Epithelial cell of prostate (primary cell): ENCODE results near the gene XRCC6.
"Not testable (repeated sequence)": the region's sequence is repeated elsewhere in the genome, so short reads cannot be mapped to it uniquely, and the experiment has no call there.

ENCODE experiments used
- DNase-seq: peaks from one replicate; pipeline ENCODE4 v3.0.0-alpha.2; 2011; ENCODE audit warnings: low read depth, low spot score
- H3K27ac ChIP-seq: fragments of 450-650 bp; 2 replicates; pipeline ENCODE4 v1.5.1; 2017; ENCODE audit warnings: mild to moderate bottlenecking

XRCC6 gene

DNA sequence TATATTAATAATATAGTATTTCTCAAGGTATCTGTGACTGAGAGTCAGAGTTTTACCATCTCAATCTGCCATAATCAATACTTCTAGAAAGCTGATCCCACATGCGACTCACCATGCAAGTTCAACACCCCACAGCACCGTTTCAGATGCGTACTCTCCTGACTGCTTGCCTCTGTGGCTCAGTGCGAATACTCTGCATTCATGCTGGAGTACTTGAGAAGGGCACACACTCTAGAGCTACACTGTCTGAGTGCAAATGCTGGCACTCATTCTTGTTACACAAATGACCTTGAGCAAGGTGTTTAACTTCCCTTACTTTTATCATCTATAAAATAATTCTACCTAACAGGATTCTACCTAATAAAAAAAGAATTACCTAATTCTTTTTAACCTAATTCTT, 55.0 kb downstream of the XRCC6 start:
- H3K27ac ChIP-seq = no peak overlapping the region
- DNase-seq = no peak

DNA sequence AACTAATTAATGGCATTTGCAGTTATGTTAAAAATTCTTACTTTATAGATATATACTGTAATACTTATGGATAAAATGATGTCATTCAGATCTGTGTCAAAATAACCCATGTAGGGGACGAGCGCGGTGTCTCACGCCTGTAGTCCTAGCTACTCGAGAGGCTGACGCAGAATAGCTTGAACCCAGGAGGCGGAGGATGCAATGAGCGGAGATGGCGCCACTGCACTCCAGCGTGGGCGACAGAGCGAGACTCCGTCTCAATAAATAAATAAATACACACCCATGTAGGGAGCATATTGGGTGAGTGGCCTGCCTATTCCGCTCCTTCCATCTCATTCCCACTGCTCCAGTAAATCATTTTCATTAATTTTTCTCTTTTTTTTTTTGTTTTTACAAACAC, 60.5 kb downstream of the XRCC6 start:
- peak overlapping the region; percentile 78 for H3K27ac ChIP-seq
- DNase-seq = no peak

GRCh38 chr22:41682033-41682807, 61.1 kb downstream of the XRCC6 start:
- peak; percentile 36 for DNase-seq
- peak overlapping the region; percentile 78 for H3K27ac ChIP-seq

DNA sequence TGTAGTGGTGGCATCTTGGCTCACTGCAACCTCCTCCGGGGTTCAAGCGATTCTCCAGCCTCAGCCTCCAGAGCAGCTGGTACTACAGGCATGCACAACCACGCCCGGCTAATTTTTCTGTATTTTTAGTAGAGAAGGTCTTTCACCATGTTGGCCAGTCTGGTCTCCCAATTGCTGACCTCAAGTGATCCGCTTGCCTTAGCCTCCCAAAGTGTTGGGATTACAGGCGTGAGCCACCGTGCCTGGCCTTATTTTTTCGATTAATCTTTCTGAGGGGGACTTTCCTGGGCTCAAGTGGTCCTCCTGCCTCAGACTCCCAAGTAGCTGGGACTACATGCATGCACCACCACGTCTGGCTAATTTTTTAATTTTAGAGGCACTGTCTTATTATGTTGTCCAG, 62.0 kb downstream of the XRCC6 start:
- peak overlapping the region; percentile 78 for H3K27ac ChIP-seq
- DNase-seq = no peak

DNA sequence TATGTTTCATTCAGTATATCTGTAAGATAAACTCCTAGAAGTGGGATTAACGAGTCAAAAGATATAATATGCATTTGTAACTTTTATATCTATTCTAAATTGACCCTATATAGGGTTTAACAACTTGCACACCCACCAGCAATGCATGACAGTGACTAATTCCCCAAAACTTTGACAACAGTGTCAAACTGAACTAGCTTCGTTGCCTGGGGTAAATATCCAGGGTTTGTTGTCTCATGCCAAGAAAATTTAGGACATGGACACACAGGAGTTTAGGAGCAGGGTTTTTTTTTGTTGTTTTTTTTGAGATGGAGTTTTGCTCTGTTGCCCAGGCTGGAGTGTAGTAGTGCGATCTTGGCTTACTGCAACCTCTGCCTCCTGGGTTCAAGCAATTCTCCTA, 62.5 kb downstream of the XRCC6 start:
- no peak for DNase-seq
- H3K27ac ChIP-seq = peak overlapping the region; percentile 78

- H3K27ac ChIP-seq = peak overlapping the region; percentile 78
- no peak for DNase-seq
These were observed 63.1 kb downstream of the XRCC6 start for GRCh38 chr22:41684194-41684593.

- H3K27ac ChIP-seq, DNase-seq: not testable (repeated sequence)
These were observed 65.8 kb downstream of the XRCC6 start for GRCh38 chr22:41686890-41687289.

- no peak for DNase-seq
- peak overlapping the region; percentile 84 for H3K27ac ChIP-seq
These were observed 66.8 kb downstream of the XRCC6 start for GRCh38 chr22:41687901-41688364.

GRCh38 chr22:41688365-41689211, 67.5 kb downstream of the XRCC6 start, which contains the start of gene SNU13:
TSS of gene SNU13 (minus strand) at chr22:41688867. CDS start at chr22:41688796, 71 bp downstream.
- peak within 1 kb of the TSS; percentile 84 for H3K27ac ChIP-seq
- DNase-seq = peak; percentile 37

GRCh38 chr22:41690476-41690875, 69.4 kb downstream of the XRCC6 start:
- no peak overlapping the region for H3K27ac ChIP-seq
- no peak for DNase-seq

DNA sequence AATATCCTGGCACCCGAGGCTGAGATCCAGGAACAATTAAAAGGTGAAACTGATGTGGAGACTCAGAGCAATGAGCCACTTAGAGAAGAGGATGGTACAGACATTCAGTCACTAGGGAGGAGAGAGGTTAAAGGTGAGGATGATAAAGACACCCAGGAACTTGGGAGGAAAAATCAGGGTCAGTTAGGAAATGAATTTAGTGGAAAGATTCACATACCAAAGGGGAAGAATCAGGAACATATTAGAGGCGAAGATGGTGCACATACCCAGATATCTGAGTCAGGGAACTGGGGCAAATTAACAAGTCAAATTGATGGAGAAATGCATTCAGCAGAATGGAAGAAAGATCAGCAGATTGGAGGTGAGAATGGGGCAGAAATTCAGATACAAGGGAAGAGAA, 74.1 kb downstream of the XRCC6 start:
- no peak for DNase-seq
- H3K27ac ChIP-seq = no peak overlapping the region

DNA sequence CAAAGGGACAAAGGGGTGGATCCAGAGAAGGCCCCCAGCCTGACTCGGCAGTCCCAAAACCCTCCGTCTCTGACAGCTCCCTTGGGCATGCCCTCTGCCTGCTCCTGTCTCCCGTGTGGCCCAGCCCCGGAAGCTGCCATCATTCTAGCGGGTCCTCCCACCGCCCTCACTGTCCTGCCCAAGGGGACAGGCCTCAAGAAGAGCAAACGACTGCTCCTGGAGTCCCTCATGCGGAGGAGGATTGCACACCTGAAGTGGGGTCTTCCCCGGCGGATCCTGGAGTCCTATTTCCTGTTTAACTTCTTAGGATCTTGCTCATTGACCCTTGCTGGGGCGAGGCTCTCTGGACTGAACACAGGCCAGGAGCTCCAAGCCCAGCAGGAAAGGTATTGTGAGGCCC, 75.6 kb downstream of the XRCC6 start:
- no peak for DNase-seq
- H3K27ac ChIP-seq = no peak overlapping the region

DNA sequence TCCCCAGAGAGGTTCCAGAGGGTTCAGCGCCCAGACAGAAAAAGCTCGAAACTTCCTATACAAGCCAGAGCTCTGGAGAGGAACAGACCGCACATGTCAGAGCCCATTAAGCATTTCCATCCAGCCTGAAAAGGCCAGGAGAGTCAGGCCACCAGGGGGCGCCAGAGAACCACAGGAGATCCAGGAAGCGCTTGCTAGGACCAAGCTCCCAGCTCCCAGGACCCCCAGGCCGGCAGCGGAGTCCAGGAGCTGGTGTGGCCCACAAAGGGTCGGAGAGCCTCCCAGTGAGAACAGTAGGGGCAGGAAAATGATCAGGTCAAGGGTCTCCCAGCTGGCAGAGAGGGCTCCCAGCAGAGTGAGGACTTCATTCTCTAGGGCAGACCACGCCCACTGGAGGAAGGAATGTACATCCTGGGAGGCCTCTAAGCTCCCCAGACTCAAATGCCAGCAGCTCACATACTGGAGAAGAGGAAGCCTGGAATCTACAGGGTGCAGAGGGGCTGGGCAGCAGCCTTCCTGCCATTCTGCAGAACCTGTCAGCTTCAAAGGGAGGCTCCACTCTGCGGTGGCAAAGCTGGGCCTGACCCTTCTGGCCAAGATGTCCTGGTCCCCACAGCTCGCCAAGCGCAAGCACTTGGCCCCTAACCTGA, 76.2 kb downstream of the XRCC6 start:
- no peak overlapping the region for H3K27ac ChIP-seq
- DNase-seq = no peak

DNA sequence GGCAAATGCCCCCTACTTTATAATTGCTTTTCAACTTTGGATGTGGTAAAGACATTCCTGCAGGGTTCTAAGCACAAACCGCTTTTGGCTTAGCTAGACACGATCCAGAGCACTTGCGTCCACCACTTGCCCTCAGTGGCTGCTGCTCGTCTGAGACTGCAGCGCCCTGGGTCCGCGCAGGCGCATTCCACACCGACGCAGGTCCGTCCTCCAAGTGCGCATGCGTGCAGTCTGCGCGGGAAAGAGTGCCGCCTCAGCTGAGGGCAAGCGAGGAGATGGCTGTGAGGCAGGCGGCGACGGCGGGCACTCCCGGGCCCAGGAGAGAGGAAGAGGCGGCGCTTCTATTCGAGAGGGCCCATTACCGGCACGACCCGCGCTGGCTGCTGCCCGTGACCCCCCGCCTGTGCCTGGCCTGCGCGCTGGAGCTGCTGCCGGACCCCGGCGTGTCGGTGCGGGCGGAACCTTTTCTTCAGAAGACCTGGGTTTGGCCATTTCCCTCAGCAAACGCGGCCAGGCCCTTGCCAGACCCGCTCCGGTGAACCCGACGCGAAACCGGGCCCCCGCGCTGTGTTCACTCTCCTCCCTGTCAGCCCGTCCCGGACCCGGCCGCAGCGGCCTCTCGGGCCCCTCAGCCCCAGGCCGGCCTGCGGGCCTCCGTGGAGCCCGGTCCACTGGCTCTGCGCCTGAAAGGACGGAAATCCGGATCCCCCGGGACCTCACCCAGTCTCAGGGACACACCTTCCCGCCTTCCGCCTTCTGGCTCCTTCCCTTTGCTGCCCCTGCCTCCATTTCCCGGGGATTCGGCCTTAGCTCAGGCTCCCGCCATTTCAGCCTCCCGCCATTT, 78.4 kb downstream of the XRCC6 start, which contains the start of gene MEI1:
TSS of gene MEI1 (plus strand) at position 240 of the 844 bp plus-strand sequence. CDS start at position 276, 36 bp downstream.
- DNase-seq = no peak
- no peak within 1 kb of the TSS for H3K27ac ChIP-seq

DNA sequence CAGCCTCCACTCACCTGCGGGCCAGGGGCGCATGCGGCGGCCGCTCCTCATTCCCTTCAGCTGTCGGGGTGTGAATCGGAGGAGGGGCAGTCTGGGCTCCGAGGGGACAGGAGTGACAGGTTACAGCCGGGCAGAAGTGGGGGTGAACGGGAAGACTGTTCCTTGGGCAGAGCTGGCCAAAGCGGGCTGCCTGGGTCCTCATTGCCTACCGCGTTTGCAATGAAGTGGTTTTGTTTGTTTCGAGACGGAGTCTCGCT, 78.9 kb downstream of the XRCC6 start:
- no peak overlapping the region for H3K27ac ChIP-seq
- DNase-seq = no peak

GRCh38 chr22:41702763-41703162, 81.7 kb downstream of the XRCC6 start:
- no peak overlapping the region for H3K27ac ChIP-seq
- no peak for DNase-seq

DNA sequence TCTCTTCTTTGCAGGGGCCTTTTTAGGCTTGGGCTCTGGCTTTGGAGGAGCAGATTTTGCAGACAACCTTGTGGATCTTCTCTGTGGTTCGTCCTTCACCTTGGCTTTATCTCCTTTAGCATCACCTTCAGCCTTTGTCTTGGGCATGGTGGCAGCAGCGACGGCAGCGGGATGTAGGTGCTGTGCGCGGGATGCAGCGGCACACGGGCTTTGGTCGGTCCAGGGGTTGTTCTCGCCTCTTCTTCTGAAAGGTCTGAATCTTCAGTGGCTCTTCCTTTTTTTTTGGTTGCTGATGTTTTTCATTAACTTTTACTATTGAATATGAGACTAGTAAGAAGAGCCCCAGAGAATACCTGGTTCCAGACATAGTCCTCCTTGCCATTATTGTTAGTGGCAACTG, 88.2 kb downstream of the XRCC6 start:
- H3K27ac ChIP-seq = no peak overlapping the region
- DNase-seq = no peak

- H3K27ac ChIP-seq = no peak overlapping the region
- no peak for DNase-seq
These were observed 91.9 kb downstream of the XRCC6 start for GRCh38 chr22:41713004-41713403.
